B cell (primary cell): ENCODE measurements around the gene CDC42SE2. TPM values are rescaled to one million over a fixed set of nuclear protein-coding genes. Genes with fewer than 3 reads are reported as not detected.
A peak's percentile ranks its signal among the peaks of the same experiment; 100 is the strongest.
"Not testable (repeated sequence)": the region's sequence is repeated elsewhere in the genome, so short reads cannot be mapped to it uniquely, and the experiment has no call there.

Experiments
- ATAC-seq: fragments of 200-7000 bp; cut with Tn5 transposase; one replicate; pipeline ENCODE4 v1.10.0; 2021; ENCODE audit warnings: low read depth, mild to moderate bottlenecking, moderate number of reproducible peaks, moderate library complexity
- CTCF ChIA-PET: fragments of 350-600 bp; sonication (Branson Sonifier 250); formaldehyde crosslinking; loops from one replicate; lab custom pipeline; 2021; ENCODE audit warnings: antibody characterized with exemption, inconsistent platforms; lab: Charles Lee
- POLR2A ChIA-PET: fragments of 350-600 bp; sonication (Branson Sonifier 250); formaldehyde crosslinking; loops from one replicate; lab custom pipeline; 2021; ENCODE audit warnings: antibody characterized with exemption; lab: Charles Lee
- DNase-seq: peaks from one replicate; pipeline ENCODE4 v3.0.0; 2013
- H2AFZ ChIP-seq: 2 replicates; pipeline ENCODE4 v1.6.1; 2012; ENCODE audit warnings: mild to moderate bottlenecking, low read depth, low read length; ENCODE audit not compliant: insufficient read depth, poor library complexity, severe bottlenecking
- H3K27ac ChIP-seq, 2 donors: 1 replicate in 1 of 2; 2 replicates in 1 of 2; pipeline ENCODE4 v1.5.1; 2012 to 2013; ENCODE audit warnings: low read length in 2 of 2, mild to moderate bottlenecking in 2 of 2, moderate library complexity in 1 of 2
- H3K27me3 ChIP-seq, 4 experiments: fragments of 200-600 bp in 1 of 4; sonication (generic) in 1 of 4; replicated peaks in 1 of 4; 1 replicate in 2 of 4; 2 replicates in 2 of 4; pipeline versions ENCODE4 v1.6.1 to v1.7.0; 2013 to 2016; ENCODE audit warnings: low read length in 3 of 4, mild to moderate bottlenecking in 2 of 4, mixed read lengths in 1 of 4, moderate library complexity in 1 of 4; ENCODE audit not compliant: insufficient read depth in 4 of 4, control insufficient read depth in 3 of 4; ENCODE audit errors: control extremely low read depth in 1 of 4
- H3K36me3 ChIP-seq, 2 experiments: replicated peaks in 1 of 2; 1 replicate in 1 of 2; 2 replicates in 1 of 2; pipeline versions ENCODE4 v1.6.1 to v1.7.1; 2013; ENCODE audit warnings: low read length in 1 of 2; ENCODE audit not compliant: insufficient read depth in 2 of 2, control insufficient read depth in 1 of 2; ENCODE audit errors: control extremely low read depth in 1 of 2, extremely low read depth in 1 of 2
- H3K4me1 ChIP-seq, 2 donors: fragments of 200-600 bp in 1 of 2; sonication (generic) in 1 of 2; 1 replicate in 1 of 2; 2 replicates in 1 of 2; pipeline versions ENCODE4 v1.5.1 to v1.6.1; 2013 to 2017; ENCODE audit warnings: low read length in 2 of 2; ENCODE audit not compliant: control insufficient read depth in 2 of 2, insufficient read depth in 2 of 2
- H3K4me2 ChIP-seq: replicated peaks from 2 replicates; pipeline ENCODE3; 2012; ENCODE audit warnings: mild to moderate bottlenecking, low read depth, low read length; ENCODE audit not compliant: poor library complexity, severe bottlenecking
- H3K4me3 ChIP-seq, 5 experiments: fragments of 200-600 bp in 1 of 5; sonication (generic) in 1 of 5; 1 replicate in 3 of 5; 2 replicates in 2 of 5; pipeline versions ENCODE4 v1.5.1 to v1.7.0; 2011 to 2016; ENCODE audit warnings: low read length in 4 of 5, mild to moderate bottlenecking in 4 of 5, low read depth in 2 of 5, control low read depth in 1 of 5, moderate library complexity in 1 of 5; ENCODE audit not compliant: insufficient read depth in 1 of 5; ENCODE audit errors: control extremely low read depth in 1 of 5, extremely low read depth in 1 of 5
- H3K79me2 ChIP-seq: fragments of 200-600 bp; sonication (generic); one replicate; pipeline ENCODE4 v1.6.0; 2016; ENCODE audit warnings: low read length; ENCODE audit not compliant: control insufficient read depth, insufficient read depth
- H3K9ac ChIP-seq: fragments of 200-600 bp; sonication (generic); 2 replicates; pipeline ENCODE4 v1.6.1; 2017; ENCODE audit warnings: mild to moderate bottlenecking, low read length, moderate library complexity
- H3K9me3 ChIP-seq, 3 donors: one replicate each; pipeline versions ENCODE4 v1.6.1 to v1.7.1; 2013; ENCODE audit warnings: low read length in 2 of 3; ENCODE audit not compliant: control insufficient read depth in 2 of 3, insufficient read depth in 1 of 3; ENCODE audit errors: control extremely low read depth in 1 of 3
- H4K20me1 ChIP-seq: 2 replicates; pipeline ENCODE4 v1.6.0; 2012; ENCODE audit warnings: mild to moderate bottlenecking, low read length; ENCODE audit not compliant: insufficient read depth, control insufficient read depth, poor library complexity, severe bottlenecking
- H3K27ac Mint-ChIP-seq: one replicate; pipeline ENCODE4 v1.8.0; 2021; ENCODE audit warnings: mixed read lengths
- H3K27me3 Mint-ChIP-seq: one replicate; pipeline ENCODE4 v1.8.0; 2021; ENCODE audit warnings: mixed read lengths
- H3K4me1 Mint-ChIP-seq: one replicate; pipeline ENCODE4 v1.8.0; 2021; ENCODE audit warnings: mixed read lengths
- H3K4me3 Mint-ChIP-seq: one replicate; pipeline ENCODE4 v1.8.0; 2021; ENCODE audit warnings: mixed read lengths
- H3K9me3 Mint-ChIP-seq: one replicate; pipeline ENCODE4 v1.8.0; 2022; ENCODE audit warnings: mixed read lengths; ENCODE audit not compliant: insufficient read depth
- EZH2 ChIP-seq: IDR thresholded peaks from 2 replicates; pipeline ENCODE4 v1.6.1; 2012; ENCODE audit warnings: borderline replicate concordance, low read depth, mild to moderate bottlenecking, moderate library complexity, low read length; ENCODE audit not compliant: insufficient read depth, poor library complexity, severe bottlenecking
- WGBS: methylation state at CpG from one replicate; pipeline ENCODE4 v1.1.5; 2013; ENCODE audit warnings: missing lambda C conversion rate; ENCODE audit not compliant: insufficient coverage; 5-methylcytosine and 5-hydroxymethylcytosine counted together
- intact Hi-C: fragments of 100-400 bp; cut with micrococcal nuclease; formaldehyde crosslinking; loops from one replicate; pipeline ENCODE4 v1.10.0; 2022
- polyA plus RNA-seq: library from polyadenylated mRNA; depleted of rRNA; stranded (reverse); fragments of >200 nt; gene quantifications from 2 replicates; pipeline ENCODE4 v1.2.3, GENCODE V29; 2012
- total RNA-seq, 2 donors: library from RNA; stranded (reverse); fragments of 120-200 nt in 1 of 2; gene quantifications; 1 replicate in 1 of 2; 2 replicates in 1 of 2; pipeline versions ENCODE4 v1.2.3 to v1.2.4, GENCODE V29; 2013 to 2022
- TF ChIP-seq, protein P1 (sequence below): fragments of 200-600 bp; IDR thresholded peaks from one replicate; pipeline ENCODE4 v1.8.0; 2022; ENCODE audit warnings: antibody characterized with exemption, mild to moderate bottlenecking

The CDC42SE2 gene
- total and polyA plus RNA-seq, 2 donors (not counting 1 experiment from before 2014, with no cell fraction given): 42.5 to 161 TPM

DNA sequence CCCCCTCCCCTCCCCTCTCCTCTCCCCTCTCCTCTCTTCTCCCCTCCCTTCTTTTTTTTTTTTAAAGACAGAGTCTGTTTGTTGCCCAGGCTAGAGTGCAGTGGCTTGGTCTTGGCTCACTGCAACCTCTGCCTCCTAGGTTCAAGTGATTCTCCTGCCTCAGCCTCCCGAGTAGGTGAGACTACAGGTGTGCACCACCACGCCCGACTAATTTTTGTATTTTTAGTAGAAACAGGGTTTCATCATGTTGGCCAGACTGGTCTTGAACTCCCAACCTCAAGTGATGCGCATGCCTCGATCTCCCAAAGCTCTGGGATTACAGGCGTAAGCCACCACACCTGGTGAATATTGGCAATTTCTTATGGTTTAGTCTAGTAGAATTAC is 14.9 kb downstream of the CDC42SE2 start:
- intact Hi-C loops: loop anchor here (1.0 to 2.0 kb wide), 2 partner anchors 13 to 26 kb away; no protein-coding TSS in a partner anchor
- H3K27me3 Mint-ChIP-seq, H3K9ac ChIP-seq, H3K4me3 ChIP-seq, ATAC-seq, H3K27me3 ChIP-seq, H3K9me3 Mint-ChIP-seq, CTCF ChIA-PET, H2AFZ ChIP-seq, DNase-seq, H3K36me3 ChIP-seq, H3K9me3 ChIP-seq: not testable (repeated sequence)
- Mint-ChIP-seq H3K4me1 (peaks cover 83% of the 10 kb centered on the region), H3K4me3 (peak overlapping the region; percentile 85), H3K27ac (peak overlapping the region; percentile 86)
- WGBS: 78% methylated on average over 3 of the region's 6 CpGs
- peaks cover 41% of the 10 kb centered on the region for H4K20me1 ChIP-seq
- H3K79me2 ChIP-seq: peaks cover 97% of the 10 kb centered on the region
- H3K27ac ChIP-seq: peak overlapping the region; percentile 14 to 59
- POLR2A ChIA-PET: interaction anchor here (1.5 to 1.7 kb wide), 2 partner anchors 15 to 26 kb away, joined by 3 to 4 read pairs; partner anchors contain the start of gene CDC42SE2
- H3K4me1 ChIP-seq: peaks cover 70 to 87% of the 10 kb centered on the region in 2 donors
- peak overlapping the region; percentile 73 for H3K4me2 ChIP-seq

DNA sequence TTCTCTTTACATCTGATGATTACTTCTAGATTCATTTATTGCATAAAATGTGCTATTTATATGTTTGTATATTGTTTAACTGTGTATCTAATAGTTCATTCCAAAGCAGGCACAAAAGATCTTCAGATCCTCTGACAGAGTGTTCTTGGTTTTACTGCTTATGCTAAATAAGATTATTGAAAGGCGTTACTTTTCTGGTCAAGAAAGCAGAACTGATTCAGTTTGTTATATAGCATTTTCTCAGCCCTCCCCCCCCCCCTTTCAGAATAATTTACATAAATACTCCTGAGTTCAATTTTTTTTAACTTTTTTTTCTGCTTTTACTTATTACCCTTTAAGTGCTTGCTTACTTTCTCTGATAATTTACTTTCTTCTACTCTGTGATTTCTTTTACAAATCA is 15.4 kb downstream of the CDC42SE2 start:
- peaks cover 82% of the 10 kb centered on the region for H3K4me1 Mint-ChIP-seq
- ATAC-seq (peak; percentile 46), DNase-seq (peak; percentile 69)
- no peaks in the 10 kb centered on the region for H3K27me3 ChIP-seq
- H3K9me3 Mint-ChIP-seq: no peaks in the 10 kb centered on the region
- TF ChIP-seq, protein P1, sequence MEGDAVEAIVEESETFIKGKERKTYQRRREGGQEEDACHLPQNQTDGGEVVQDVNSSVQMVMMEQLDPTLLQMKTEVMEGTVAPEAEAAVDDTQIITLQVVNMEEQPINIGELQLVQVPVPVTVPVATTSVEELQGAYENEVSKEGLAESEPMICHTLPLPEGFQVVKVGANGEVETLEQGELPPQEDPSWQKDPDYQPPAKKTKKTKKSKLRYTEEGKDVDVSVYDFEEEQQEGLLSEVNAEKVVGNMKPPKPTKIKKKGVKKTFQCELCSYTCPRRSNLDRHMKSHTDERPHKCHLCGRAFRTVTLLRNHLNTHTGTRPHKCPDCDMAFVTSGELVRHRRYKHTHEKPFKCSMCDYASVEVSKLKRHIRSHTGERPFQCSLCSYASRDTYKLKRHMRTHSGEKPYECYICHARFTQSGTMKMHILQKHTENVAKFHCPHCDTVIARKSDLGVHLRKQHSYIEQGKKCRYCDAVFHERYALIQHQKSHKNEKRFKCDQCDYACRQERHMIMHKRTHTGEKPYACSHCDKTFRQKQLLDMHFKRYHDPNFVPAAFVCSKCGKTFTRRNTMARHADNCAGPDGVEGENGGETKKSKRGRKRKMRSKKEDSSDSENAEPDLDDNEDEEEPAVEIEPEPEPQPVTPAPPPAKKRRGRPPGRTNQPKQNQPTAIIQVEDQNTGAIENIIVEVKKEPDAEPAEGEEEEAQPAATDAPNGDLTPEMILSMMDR: no peak
- no peak for TF ChIP-seq EZH2
- no peaks in the 10 kb centered on the region for H3K27me3 Mint-ChIP-seq
- peak overlapping the region; percentile 73 for H3K4me2 ChIP-seq
- peaks cover 41% of the 10 kb centered on the region for H4K20me1 ChIP-seq
- WGBS: no CpG with 5 or more reads among the region's 1 CpG
- intact Hi-C loops: loop anchor here (1.0 to 2.0 kb wide), 2 partner anchors 14 to 26 kb away; no protein-coding TSS in a partner anchor
- peaks cover 0 to 1% of the 10 kb centered on the region in 2 experiments for H3K36me3 ChIP-seq
- peak overlapping the region; percentile 86 for H3K27ac Mint-ChIP-seq
- H3K9ac ChIP-seq: peak overlapping the region; percentile 62
- peaks cover 97% of the 10 kb centered on the region for H3K79me2 ChIP-seq
- no peaks in the 10 kb centered on the region for H3K9me3 ChIP-seq
- H3K4me3 ChIP-seq: peak overlapping the region in 3 of 5 experiments; percentile 24 to 55 (median 31)
- peaks cover 65 to 84% of the 10 kb centered on the region in 2 donors for H3K4me1 ChIP-seq
- ChIA-PET CTCF (no interaction called here), POLR2A (interaction anchor here (1.5 kb wide), 1 partner anchor 26 kb away, joined by 4 read pairs; no protein-coding TSS in a partner anchor)
- H2AFZ ChIP-seq: no peak overlapping the region
- H3K27ac ChIP-seq: peak overlapping the region; percentile 48 to 59
- peak overlapping the region; percentile 85 for H3K4me3 Mint-ChIP-seq
